Hematopoietic multipotent progenitor cell treated with erythropoietin and hydrocortisone succinate and interleukin-3 and kit ligand, for 17 days (in vitro differentiated cells): ENCODE results near the gene ANGPTL2.

Source experiments
- DNase-seq: peaks from one replicate; pipeline ENCODE4 v3.0.0-alpha.2; 2015; ENCODE audit warnings: low spot score

Gene ANGPTL2

DNA sequence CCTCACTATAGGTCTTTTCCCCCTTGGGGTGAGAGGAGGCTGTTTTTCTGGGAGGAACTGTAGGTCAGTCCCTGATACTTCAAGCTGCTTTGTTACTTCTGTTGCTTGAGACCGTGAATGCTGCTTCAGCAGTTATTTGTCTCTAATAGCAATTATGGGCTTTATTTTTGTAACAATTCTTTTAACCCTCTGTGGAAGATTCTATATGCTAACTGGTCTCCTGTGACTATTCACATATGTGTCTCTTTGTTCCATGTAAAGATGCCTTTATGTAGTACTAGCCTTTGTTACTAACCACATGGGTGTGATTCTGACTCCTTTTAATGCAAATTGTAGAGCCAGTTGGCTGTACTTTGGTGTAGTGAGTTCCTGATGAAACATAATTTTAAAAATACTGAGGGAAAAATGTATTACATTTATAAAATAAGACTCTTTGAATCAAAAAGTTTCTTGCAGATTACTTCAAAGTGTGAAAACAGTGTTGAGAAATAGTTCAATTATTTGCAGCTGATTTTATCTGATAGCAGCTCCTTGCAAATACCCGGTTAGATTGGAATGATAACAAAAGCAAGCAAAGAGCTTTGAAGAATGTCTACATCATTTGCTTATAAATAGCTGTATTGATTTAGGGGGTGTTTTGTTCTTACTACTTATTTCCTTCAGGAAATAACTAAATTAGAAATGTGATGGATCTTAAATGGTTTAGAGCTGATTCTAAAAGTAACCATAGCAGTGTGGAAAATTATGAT lies 46.6 kb downstream of the ANGPTL2 start:
- DNase-seq, result no peak

DNA sequence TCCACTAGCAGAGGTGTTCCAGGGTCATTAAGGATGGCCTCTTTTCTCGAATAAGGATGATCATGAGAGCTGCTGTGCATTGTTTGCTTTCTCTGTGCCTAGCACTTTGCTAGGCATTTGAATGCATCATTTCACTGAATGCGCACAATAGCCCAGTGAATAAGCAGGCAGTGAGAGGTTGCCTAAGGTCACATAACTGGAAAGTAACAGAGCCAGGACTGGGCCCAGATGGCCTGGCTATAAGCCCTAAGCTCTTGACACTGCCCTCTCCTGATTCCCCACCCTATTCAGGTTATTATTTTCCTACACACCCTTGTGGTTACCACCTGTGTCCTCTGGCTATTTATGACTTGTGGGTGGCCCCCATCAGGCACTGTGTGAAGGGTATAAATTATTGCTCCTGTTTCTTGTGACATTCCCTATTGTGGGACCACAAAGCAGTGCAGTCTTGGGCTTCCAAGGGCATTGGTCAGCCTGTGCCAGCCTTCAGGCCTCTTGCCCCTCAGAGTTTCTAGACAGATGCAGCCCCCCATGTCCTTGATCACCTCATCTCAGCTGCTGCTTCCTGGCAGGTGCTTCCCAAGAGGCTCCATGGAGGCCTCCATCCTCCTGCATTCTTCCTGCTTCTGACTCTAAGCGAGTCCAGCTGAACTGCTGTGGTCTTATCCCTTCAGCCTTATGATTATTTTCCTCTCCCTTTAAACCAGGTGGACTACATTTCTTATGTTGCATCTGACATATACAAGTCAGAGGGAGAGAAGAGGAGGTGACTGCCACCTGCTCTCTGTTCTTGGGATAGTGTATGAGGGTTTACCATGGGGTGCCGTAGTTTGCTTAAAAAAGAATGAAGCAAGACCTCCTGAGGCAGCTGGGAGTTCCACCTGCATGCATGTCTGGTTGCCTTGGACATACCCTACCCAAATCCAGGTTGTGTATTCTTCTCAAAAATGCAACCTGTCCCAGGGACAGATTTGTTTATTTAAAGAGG lies 47.6 kb downstream of the ANGPTL2 start:
- DNase-seq, result no peak

DNA sequence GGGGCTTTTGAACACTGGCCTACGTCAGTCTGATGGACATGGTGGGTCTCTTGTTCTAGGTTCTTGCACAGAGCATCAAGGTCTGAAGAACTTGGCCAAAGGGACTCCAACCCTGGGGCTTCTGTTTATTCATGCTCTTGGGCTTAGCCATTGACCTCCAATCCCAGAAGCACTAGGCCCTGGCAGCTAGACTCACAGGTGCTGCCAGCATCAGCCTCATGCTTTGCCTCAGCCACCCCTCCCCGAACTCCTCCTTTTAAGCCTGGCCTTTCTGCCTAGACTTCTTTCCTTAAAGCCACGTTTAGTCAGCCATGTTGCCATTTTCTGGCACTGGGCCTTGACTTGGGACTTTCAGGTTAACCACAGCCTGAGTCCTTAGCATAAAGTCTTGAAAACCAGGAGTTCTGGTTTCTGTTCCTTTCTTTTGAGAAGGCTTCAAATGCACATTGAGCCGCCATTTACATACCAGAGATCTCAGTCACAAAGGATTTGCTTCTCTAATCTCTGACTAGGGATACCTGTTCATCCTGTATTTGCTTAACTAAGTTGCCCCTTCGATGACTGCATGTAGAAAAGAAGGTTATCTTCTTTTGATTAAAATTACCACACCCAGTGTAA lies 54.7 kb downstream of the ANGPTL2 start:
- DNase-seq, result no peak

DNA sequence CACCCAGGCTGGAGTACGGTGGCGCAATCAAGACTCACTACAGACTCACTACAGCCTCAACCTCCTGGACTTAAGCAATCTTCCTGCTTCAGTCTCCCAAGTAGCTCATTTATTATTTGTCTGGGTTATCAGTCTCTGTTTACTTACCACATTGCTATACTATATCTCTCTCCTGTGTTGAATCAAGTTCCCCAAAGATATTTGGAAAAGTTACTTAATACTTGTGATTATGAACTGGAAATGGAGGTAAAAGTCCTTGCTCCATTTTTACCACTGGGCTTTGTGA lies 55.6 kb downstream of the ANGPTL2 start:
- no peak for DNase-seq

DNA sequence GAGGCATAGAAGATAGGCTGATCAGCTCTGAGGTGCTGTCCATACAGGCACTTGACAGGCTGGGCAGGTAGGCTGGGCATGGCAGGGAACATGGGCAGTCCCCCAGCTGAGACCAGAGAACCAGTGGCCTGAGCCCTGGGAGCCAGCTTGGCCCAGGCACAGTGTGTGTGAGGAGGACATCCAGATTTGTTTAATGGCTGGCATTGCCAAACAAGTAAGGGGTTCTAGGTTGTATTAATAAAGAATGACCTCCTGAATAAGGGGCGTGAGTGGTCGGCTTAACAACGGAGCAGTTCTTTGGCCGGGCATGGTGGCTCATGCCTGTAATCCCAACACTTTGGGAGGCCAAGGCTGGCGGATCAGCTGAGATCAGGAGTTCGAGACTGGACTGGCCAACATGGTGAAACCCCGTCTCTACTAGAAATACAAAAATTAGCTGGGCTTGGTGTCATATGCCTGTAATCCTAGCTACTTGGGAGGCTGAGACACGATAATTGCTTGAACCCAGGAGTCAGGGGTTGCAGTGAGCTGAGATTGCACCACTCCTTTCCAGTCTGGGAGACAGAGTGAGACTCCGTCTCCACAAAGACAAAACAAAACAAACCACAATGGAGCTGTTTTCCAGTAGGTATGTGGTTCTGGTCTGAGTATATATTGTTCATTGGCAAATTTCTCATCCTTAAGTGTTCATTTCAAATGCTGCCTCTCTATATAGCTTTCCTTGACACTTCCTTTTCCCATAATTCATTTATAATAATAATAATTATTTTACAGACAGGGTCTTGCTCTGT lies 56.2 kb downstream of the ANGPTL2 start:
- DNase-seq, result no peak

DNA sequence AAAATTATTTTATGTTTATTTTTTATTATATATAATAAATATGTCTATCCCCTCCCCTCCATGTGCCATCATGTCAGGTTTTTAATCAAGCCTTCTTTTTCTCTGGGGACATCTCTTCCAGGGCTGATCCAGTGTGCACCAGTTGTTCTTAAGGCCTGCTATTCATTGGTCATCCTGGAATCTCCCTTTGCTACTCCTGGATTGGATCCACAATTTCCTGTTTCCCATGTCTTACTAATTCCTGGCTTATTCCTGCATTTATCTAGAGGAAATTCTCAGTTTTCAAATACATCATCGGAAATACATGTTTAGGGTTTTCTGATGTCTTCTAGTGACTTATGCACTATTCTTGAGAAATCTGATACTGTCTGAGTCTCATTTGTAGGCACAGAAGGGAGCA lies 56.8 kb downstream of the ANGPTL2 start:
- no peak for DNase-seq

DNA sequence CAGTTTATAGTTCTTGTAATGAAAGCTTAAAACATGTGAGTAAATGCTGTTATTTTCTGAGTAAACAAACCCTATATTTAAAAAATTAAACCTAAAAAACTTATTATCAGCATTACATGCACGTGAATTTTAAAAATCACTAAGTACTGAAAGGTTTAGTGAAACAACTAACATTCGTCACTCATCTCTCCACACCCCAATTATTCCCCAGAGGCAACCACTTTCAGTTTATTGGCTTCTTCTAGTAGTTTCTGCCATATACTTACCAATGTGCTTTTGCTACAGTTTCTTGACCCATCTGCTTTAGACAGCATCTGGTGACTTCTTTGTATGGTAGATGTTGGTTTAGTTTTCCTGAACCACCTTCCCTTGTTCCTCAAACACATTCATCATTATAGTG lies 58.1 kb downstream of the ANGPTL2 start:
- DNase-seq, result no peak

DNA sequence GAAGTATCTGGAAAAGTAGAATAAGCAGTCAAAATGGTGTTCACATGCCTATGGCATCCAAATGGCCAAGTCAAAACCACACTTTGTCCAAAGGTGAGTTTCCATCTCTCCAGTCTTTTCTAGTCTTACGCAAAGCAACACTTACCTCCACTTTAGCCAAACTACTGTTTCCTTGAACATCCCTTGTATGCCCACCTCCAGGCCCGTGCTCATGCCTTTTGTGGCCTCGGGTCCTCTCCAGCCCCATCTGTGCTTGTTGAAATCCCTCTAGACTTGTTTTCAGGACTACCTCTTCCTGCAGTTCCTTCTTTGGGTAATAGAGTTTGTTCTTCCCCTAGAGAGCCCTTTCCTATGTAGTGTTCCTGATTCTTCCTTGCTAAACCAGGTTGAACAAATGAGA lies 61.0 kb downstream of the ANGPTL2 start:
- DNase-seq, result no peak

DNA sequence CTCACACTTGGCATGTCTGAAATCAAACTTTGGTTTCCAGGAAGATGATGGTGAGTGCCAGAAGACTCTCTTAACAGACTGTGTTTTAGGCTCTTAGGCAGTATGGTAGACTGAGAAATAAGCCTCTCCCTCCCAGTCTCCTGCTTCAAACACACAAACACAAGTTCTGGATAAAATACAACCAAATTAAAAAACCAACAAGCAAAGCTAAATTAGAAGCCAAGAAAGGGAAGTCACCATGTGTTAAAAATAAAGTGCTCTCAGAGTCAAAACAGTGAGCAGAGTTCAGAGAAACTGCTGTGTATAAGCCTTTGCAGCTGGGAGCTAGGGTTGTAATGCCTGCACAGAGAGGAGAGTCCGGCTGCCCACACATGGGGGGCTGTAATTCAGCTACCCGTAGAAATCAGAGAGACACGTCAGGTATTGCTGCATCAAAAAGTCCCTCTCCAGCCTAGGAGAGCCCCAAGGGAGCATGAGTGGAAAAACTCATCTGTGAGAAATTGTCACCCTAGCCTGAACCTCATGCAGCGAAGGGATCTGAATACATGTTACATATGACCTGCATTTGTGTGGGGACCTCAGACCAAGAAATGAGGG lies 62.6 kb downstream of the ANGPTL2 start:
- no peak for DNase-seq

DNA sequence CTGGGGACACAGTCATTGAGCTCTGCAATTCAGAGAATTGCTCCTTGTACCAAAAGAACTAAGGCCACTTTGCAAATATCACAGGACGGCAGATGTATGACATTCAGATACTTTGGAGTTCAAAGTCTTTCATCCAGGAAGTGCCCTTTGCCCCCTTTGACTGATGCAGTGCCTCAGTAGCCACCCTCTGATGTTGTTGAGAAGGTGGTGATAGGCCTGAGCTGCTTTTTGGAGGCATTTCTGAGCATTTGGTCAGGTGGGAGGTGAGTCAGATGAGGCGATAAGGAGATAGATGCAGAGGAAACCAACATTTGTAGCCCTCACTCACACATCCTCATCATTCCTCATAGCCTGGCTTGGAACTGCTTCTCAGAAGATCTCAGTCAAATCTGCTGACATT lies 63.4 kb downstream of the ANGPTL2 start:
- DNase-seq, result no peak

DNA sequence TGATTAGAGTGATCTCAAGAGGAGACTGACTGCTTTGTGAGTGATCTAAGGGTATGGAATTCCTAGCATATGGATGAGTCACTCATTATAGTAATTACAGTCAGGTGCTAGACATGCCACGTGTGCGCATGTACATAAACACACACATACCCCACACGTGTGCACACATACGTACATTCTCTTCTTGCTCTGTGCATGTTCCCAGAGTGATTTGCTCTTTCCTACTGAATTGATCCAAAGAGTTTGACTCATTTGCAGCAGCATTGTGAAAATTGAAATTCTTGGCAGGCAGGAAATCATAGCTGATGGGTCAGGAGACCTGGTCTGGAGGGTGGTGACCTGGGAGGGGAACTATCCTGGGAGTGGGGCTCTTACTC lies 63.8 kb downstream of the ANGPTL2 start:
- no peak for DNase-seq

DNA sequence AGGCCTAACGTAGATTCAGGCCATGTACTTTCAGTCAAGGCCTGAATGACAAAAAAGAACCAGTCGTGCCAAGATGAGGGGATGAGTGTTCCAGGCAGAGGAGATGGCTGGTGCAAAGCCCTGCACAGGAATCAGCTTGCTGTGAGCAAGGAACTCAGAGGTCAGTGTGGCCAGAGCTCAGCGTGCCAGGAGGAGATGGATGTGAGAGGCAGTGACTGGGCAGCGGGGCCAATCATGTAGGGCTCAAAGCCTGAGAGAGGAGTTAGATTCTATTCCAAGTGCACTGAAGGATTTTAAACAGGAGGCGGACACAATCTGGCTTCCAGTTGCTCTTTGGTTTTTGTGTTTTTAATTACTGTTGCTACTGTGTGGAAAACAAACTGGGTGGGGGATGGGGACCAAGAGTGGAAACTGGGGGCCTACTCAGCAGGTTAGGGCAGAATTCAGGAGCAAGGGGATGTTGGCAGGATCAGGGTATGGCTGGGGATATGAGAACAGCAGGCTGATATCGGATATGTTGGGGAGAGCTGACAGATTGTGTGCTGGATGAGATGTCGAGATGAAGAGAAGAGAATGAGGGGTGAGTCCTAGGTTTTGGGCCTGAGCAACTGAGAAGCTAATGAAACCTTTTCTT lies 64.3 kb downstream of the ANGPTL2 start:
- DNase-seq, result no peak

DNA sequence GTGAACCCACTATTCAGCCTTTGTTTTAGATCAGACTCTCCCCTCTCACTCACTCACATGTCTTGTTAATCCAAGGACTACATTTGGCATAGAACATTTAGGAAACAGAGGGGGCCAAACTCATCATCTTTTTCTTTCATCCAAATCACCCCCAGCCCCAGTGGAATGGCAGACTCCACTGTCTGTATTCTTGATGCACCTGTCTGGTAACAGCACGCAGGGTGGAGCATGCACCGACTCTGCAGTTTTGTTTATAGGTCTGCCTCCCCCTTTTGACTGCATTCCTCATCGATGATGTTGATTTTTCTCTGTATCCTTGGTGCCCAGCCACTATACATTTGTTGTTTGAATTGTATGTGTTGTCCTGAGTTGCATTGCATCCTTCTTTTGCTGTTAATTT lies 66.0 kb downstream of the ANGPTL2 start:
- DNase-seq, result no peak

DNA sequence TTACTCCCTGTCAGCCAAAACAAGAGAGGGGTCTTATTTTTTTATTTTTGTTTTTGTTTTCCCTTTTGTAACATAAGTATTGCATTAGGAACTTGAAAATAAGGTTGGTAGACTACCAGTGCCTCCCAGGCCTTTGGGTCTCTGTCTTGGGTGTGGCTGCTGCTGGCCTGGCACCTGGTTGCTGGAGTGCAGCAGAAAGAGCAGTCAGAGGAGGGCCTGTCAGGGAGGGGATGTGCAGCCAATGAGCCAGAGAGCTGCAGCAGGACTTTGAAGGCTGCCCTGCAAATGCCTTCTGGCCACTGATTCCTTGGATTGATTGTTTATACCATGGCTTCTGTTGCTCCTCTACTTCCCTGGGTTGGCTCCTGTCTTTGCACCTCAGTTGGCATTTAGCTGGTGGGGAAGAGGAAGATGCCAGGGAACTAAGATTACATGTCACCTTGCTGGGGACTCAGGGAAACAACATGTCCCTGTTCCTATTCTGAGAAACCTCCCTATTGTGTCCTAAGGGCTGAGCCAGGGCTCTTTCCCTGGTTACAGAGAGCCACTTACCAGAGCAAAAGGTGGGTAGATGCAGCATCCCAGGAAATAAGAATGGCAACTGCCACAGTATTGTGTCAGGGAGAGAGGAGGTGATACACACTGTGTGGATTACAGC lies 66.6 kb downstream of the ANGPTL2 start:
- no peak for DNase-seq

DNA sequence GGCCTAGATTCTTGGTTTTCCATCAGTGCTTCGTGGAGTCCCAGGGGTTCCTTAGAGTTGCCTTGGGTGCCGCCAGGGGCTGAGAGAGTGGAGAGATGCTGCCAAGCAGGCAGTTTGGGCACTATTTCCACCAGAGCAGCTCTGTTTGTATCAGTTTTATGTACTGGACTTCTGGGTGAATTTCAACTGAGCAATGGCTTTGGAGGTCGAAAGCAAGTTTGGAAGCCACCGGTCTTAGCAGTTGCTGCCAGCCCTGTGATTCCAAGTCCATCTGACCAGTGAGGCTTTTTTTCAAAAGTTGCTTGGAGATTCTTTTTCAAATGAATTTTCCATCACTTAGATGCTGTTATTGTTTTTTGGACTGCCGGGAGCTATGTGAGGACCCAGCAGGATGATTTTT lies 68.5 kb downstream of the ANGPTL2 start:
- no peak for DNase-seq

DNA sequence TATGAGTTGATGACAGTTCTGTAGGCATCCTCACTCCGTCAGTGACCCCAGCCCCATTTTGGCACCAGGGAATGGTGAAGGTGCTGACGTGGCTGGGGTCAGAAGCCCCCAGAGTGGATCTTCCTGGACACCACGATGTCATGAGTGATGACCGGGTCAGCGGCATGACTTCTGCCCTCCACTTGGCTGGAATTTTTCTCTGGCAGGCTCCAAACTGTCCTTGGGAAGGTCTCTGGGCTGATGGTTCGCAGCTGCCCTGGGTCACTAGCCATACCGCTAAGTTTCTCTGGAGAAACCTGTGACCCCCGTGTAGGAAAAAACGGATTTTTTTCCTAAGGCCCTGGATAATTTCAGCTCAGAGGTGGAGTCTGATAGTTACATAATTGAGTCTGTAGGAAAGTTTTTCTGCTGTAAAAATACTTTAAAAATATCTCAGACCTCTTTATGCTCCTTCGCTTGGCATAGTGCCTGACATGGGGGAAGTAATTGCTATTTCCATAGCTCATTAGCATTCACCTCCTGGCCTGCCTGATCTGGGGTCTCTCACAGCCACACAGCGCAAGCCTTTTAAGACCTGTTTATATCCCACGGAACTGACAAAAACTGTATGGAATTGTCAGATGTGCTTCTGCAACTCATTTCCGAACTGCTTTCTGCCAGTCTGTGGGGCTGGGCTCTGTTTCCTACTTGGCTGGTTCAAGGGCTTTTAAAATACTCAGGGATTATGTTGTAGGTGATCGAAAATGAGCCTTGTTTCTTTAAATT lies 69.2 kb downstream of the ANGPTL2 start:
- no peak for DNase-seq

DNA sequence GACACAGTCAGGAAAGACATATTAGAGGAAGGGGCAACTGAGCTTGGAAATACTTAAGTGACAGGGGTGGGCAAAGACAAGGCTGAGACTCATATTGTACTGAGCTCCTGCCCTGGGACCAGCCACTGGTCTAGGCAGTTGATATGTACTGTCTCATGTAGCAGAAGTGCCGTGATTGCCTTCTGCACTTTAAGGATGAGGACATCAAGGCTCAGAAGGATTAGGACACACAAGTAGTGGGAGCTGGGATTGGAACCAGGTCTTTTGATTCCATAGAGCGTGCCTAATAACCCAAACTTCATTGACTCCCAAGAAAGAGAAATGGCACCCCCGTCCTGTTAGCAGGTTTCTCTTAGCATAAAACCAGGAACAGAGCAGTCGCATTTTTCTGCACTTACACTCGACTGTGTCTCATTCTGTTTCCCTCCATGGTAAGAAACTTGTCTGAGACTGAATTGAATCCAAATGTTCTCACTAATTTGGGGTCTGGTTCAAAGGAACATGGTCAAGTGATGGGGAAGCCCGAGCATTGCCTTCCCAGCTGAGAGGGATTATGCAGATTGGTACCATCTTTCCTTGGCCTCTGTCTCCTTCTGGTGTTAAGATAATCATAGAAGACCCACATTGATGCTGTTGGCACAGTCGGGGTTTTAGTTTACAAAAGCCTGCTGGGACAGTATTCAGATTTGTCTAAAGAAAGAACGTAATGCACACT lies 70.4 kb downstream of the ANGPTL2 start:
- no peak for DNase-seq

DNA sequence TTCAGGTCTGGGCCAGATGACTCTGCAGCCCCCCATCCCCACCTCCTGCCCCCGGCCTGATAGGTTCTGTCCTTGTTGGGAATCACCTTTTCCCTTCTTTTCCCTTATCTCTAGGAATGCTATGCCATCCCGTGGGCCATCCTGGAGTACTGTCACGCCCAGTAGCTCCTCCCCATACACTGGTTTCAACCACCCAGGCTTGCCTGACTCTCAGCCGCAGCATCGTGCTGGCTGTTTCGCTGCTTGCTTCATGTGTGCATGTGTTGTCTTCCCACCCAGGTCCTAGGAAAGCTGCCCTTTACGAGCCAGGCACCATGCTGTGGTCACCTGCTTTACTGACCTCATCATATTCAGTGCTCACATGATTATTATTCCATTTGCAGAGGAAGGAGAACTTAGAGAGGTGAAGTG lies 71.8 kb downstream of the ANGPTL2 start:
- no peak for DNase-seq

DNA sequence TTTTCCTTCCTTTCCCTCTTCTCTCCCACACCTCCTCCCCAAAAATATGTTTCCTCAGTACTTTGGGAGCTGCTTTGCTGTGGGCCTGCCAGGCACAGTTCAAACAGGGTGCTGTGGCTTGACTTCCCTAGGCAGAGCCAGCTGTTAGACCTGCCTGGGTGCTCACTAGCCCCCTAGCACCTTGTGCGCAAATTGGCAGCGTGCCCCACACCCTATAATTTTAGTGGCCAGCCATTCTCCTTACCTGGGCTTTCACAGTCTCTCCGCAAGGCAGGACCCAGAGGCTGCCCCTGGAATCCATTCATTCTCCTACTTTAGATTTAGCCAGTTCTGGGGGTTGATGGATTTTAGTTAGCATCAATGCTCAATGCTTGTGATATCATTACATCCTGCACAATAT lies 72.3 kb downstream of the ANGPTL2 start:
- DNase-seq, result no peak
